Dermis lymphatic vessel endothelial cell (primary cell): ENCODE measurements around the gene SOCS1. TPM values are rescaled to one million over a fixed set of nuclear protein-coding genes. Genes with fewer than 3 reads are reported as not detected.

Source experiments
- total RNA-seq: library from RNA; depleted of rRNA; stranded (reverse); fragments of >200 nt; gene quantifications from 2 replicates; pipeline ENCODE4 v1.2.1, GENCODE V29; 2014

Gene SOCS1
- 0.17 and 2.0 TPM in 2 replicates for total RNA-seq

GRCh38 chr16:11255737-11256660 is at the start of gene SOCS1:
Gene SOCS1, minus strand, starts transcription at chr16:11256204. Its CDS starts 726 bp downstream, at chr16:11255478.

GRCh38 chr16:11280616-11281522 is 24.9 kb upstream of the SOCS1 start, which contains the start of gene PRM1:
Gene PRM1, minus strand, starts transcription at chr16:11281330. Its CDS starts 92 bp downstream, at chr16:11281238.

GRCh38 chr16:11276143-11276895 is 20.3 kb upstream of the SOCS1 start, which contains the start of gene PRM2:
Gene PRM2, minus strand, starts transcription at chr16:11276480. Its CDS starts 110 bp downstream, at chr16:11276370.

GRCh38 chr16:11272921-11273720 is 17.1 kb upstream of the SOCS1 start, which contains the start of gene PRM3:
Gene PRM3, minus strand, starts transcription at chr16:11273629. Its CDS starts 34 bp downstream, at chr16:11273595.

GRCh38 chr16:11268921-11269375 is 12.9 kb upstream of the SOCS1 start, which contains the start of gene TNP2:
Gene TNP2, minus strand, starts transcription at chr16:11269325. Its CDS starts 63 bp downstream, at chr16:11269262.

Other genes with a start within 250 kb of the SOCS1 start
- not detected in 2 replicates for gene TNP2, start 13.1 kb upstream of the SOCS1 start, total RNA-seq
- not detected in 2 replicates for gene PRM3, start 17.4 kb upstream of the SOCS1 start, total RNA-seq
- not detected in 2 replicates for gene PRM2, start 20.3 kb upstream of the SOCS1 start, total RNA-seq
- gene PRM1, start 25.1 kb upstream of the SOCS1 start, total RNA-seq: not detected in 2 replicates
- gene RMI2, start 89.3 kb upstream of the SOCS1 start, total RNA-seq: 1.5 and 2.0 TPM in 2 replicates